IMR-90 (cell line): ENCODE measurements around the gene PLPP1. TPM values are rescaled to one million over a fixed set of nuclear protein-coding genes. Genes with fewer than 3 reads are reported as not detected.

Experiments
- ATAC-seq: fragments of 200-7000 bp; cut with Tn5 transposase; 2 replicates; pipeline ENCODE4 v1.9.1; 2020; ENCODE audit warnings: low read depth, mild to moderate bottlenecking, moderate library complexity
- BruUV-seq: library from RNA; stranded (reverse); fragments of 400-500 nt; replicated peaks from 2 replicates; lab custom pipeline; 2021; lab: Mats Ljungman, UMichigan
- CTCF ChIA-PET: fragments of 300-600 bp; formaldehyde crosslinking; extraction: SDS; loops from one replicate; lab custom pipeline; 2021; ENCODE audit warnings: antibody characterized with exemption; lab: Yijun Ruan, JAX
- POLR2A ChIA-PET: fragments of 300-600 bp; sonication (Branson Sonifier 250); formaldehyde crosslinking; loops from one replicate; lab custom pipeline; 2022; ENCODE audit warnings: antibody characterized with exemption; ENCODE audit not compliant: unreplicated experiment; lab: Charles Lee
- DNase-seq: peaks from one replicate; pipeline ENCODE4 v3.0.0; 2013
- H2AFZ ChIP-seq: replicated peaks from 2 replicates; pipeline ENCODE3; 2013; ENCODE audit warnings: low read length, mild to moderate bottlenecking; ENCODE audit not compliant: poor library complexity
- H2AK5ac ChIP-seq: 2 replicates; pipeline ENCODE4 v1.6.1; 2013; ENCODE audit warnings: low read depth, low read length, inconsistent platforms
- H2AK9ac ChIP-seq: replicated peaks from 2 replicates; pipeline ENCODE3; 2013; ENCODE audit warnings: mild to moderate bottlenecking, low read depth, low read length, moderate library complexity; ENCODE audit not compliant: poor library complexity
- H2BK120ac ChIP-seq: 2 replicates; pipeline ENCODE4 v1.6.1; 2013; ENCODE audit warnings: low read depth, low read length, inconsistent platforms
- H2BK15ac ChIP-seq: 3 replicates; pipeline ENCODE4 v1.6.1; 2013; ENCODE audit warnings: low read depth, low read length, inconsistent platforms
- H2BK20ac ChIP-seq: 2 replicates; pipeline ENCODE4 v1.6.1; 2013; ENCODE audit warnings: low read depth, mild to moderate bottlenecking, inconsistent platforms, low read length, moderate library complexity
- H2BK5ac ChIP-seq: 2 replicates; pipeline ENCODE4 v1.6.1; 2013; ENCODE audit warnings: mild to moderate bottlenecking, low read depth, low read length, inconsistent platforms; ENCODE audit not compliant: poor library complexity, severe bottlenecking
- H3K14ac ChIP-seq: replicated peaks from 2 replicates; pipeline ENCODE4 v1.6.1; 2013; ENCODE audit warnings: low read depth, low read length, inconsistent platforms
- H3K18ac ChIP-seq: 2 replicates; pipeline ENCODE4 v1.6.1; 2013; ENCODE audit warnings: low read depth, low read length, control low read depth
- H3K23ac ChIP-seq: 2 replicates; pipeline ENCODE4 v1.6.1; 2013; ENCODE audit warnings: low read depth, low read length, inconsistent platforms
- H3K27ac ChIP-seq: 2 replicates; pipeline ENCODE4 v1.5.1; 2013; ENCODE audit warnings: mild to moderate bottlenecking, control low read depth, low read length; ENCODE audit not compliant: insufficient read depth
- H3K27me3 ChIP-seq: 2 replicates; pipeline ENCODE4 v1.6.1; 2013; ENCODE audit warnings: low read length; ENCODE audit not compliant: control insufficient read depth, insufficient read depth
- H3K36me3 ChIP-seq: 2 replicates; pipeline ENCODE4 v1.6.1; 2013; ENCODE audit warnings: low read length, mixed read lengths; ENCODE audit not compliant: control insufficient read depth, insufficient read depth
- H3K4ac ChIP-seq: 2 replicates; pipeline ENCODE4 v1.6.1; 2013; ENCODE audit warnings: low read depth, low read length, inconsistent platforms
- H3K4me1 ChIP-seq: 2 replicates; pipeline ENCODE4 v1.6.1; 2013; ENCODE audit warnings: low read length, mixed read lengths; ENCODE audit not compliant: control insufficient read depth, insufficient read depth
- H3K4me2 ChIP-seq: 2 replicates; pipeline ENCODE4 v1.6.1; 2013; ENCODE audit warnings: low read depth, mild to moderate bottlenecking, control low read depth, low read length, moderate library complexity
- H3K4me3 ChIP-seq: 2 replicates; pipeline ENCODE4 v1.5.1; 2013; ENCODE audit warnings: low read depth, mild to moderate bottlenecking, control low read depth, low read length, moderate library complexity; ENCODE audit not compliant: insufficient read depth
- H3K56ac ChIP-seq: 2 replicates; pipeline ENCODE4 v1.6.1; 2013; ENCODE audit warnings: low read length, inconsistent platforms; ENCODE audit not compliant: insufficient read depth; ENCODE audit errors: extremely low read depth
- H3K79me1 ChIP-seq, 2 experiments: 2 replicates each; pipeline ENCODE4 v1.6.1; 2013; ENCODE audit warnings: low read length in 2 of 2, inconsistent platforms in 1 of 2, low read depth in 1 of 2
- H3K9ac ChIP-seq: 2 replicates; pipeline ENCODE4 v1.6.1; 2013; ENCODE audit warnings: low read depth, low read length, control low read depth
- H3K9me1 ChIP-seq: 2 replicates; pipeline ENCODE4 v1.6.1; 2013; ENCODE audit warnings: low read length, inconsistent platforms; ENCODE audit not compliant: insufficient read depth
- H3K9me3 ChIP-seq: 2 replicates; pipeline ENCODE4 v1.6.1; 2013; ENCODE audit warnings: low read length; ENCODE audit not compliant: control insufficient read depth, insufficient read depth
- H4K20me1 ChIP-seq: 2 replicates; pipeline ENCODE4 v1.6.1; 2013; ENCODE audit warnings: low read length, inconsistent platforms; ENCODE audit not compliant: insufficient read depth
- H4K5ac ChIP-seq: 2 replicates; pipeline ENCODE4 v1.6.1; 2013; ENCODE audit warnings: mild to moderate bottlenecking, low read depth, low read length, control low read depth
- H4K8ac ChIP-seq, 2 experiments: 2 replicates each; pipeline ENCODE4 v1.6.1; 2013; ENCODE audit warnings: low read depth in 2 of 2, low read length in 2 of 2, control low read depth in 1 of 2, inconsistent platforms in 1 of 2
- H4K91ac ChIP-seq: 2 replicates; pipeline ENCODE4 v1.6.1; 2013; ENCODE audit warnings: low read depth, low read length, inconsistent platforms; ENCODE audit not compliant: insufficient read depth
- BHLHE40 ChIP-seq: fragments of 150-350 bp; IDR thresholded peaks from 2 replicates; pipeline ENCODE4 v1.6.1; 2016; ENCODE audit warnings: mild to moderate bottlenecking, low read depth, low read length
- CEBPB ChIP-seq: IDR thresholded peaks from 2 replicates; pipeline ENCODE4 v1.6.1; 2012; ENCODE audit warnings: low read depth, low read length, improper control_type of control experiment
- CHD1 ChIP-seq: IDR thresholded peaks from 2 replicates; pipeline ENCODE4 v1.6.1; 2012; ENCODE audit warnings: low read depth, low read length, improper control_type of control experiment
- CTCF ChIP-seq: conservative IDR thresholded peaks from 2 replicates; pipeline ENCODE4 v1.5.1; 2012; ENCODE audit warnings: mild to moderate bottlenecking, low read depth, low read length, improper control_type of control experiment
- ELK1 ChIP-seq: fragments of 150-350 bp; IDR thresholded peaks from 2 replicates; pipeline ENCODE4 v1.6.1; 2016; ENCODE audit warnings: low read depth, mild to moderate bottlenecking, low read length, moderate library complexity, borderline replicate concordance
- FOS ChIP-seq: fragments of 150-350 bp; IDR thresholded peaks from 2 replicates; pipeline ENCODE4 v1.6.1; 2016; ENCODE audit warnings: low read depth, low read length
- MAFK ChIP-seq: IDR thresholded peaks from 2 replicates; pipeline ENCODE4 v1.6.1; 2012; ENCODE audit warnings: low read depth, low read length, improper control_type of control experiment
- MAZ ChIP-seq: IDR thresholded peaks from 2 replicates; pipeline ENCODE4 v1.6.1; 2012; ENCODE audit warnings: low read depth, mild to moderate bottlenecking, low read length, improper control_type of control experiment, moderate library complexity, borderline replicate concordance
- MXI1 ChIP-seq: IDR thresholded peaks from 2 replicates; pipeline ENCODE4 v1.6.1; 2012; ENCODE audit warnings: low read depth, mild to moderate bottlenecking, low read length, moderate library complexity, borderline replicate concordance
- NFE2L2 ChIP-seq: fragments of 150-350 bp; IDR thresholded peaks from 2 replicates; pipeline ENCODE4 v1.6.1; 2016; ENCODE audit warnings: low read depth, mild to moderate bottlenecking, low read length
- POLR2A ChIP-seq: IDR thresholded peaks from 2 replicates; pipeline ENCODE4 v1.6.1; 2012; ENCODE audit warnings: mild to moderate bottlenecking, low read depth, low read length
- RAD21 ChIP-seq: IDR thresholded peaks from 2 replicates; pipeline ENCODE4 v1.6.1; 2012; ENCODE audit warnings: low read length, improper control_type of control experiment
- RCOR1 ChIP-seq: IDR thresholded peaks from 2 replicates; pipeline ENCODE4 v1.6.1; 2012; ENCODE audit warnings: mild to moderate bottlenecking, low read length, improper control_type of control experiment; ENCODE audit not compliant: insufficient replicate concordance
- RFX5 ChIP-seq: IDR thresholded peaks from 2 replicates; pipeline ENCODE4 v1.8.0; 2012; ENCODE audit warnings: low read depth, mild to moderate bottlenecking, low read length, moderate library complexity
- SMC3 ChIP-seq: fragments of 150-350 bp; IDR thresholded peaks from 2 replicates; pipeline ENCODE4 v1.6.1; 2016; ENCODE audit warnings: low read depth, mild to moderate bottlenecking, antibody characterized with exemption, low read length, moderate library complexity
- WGBS, 2 experiments: methylation state at CpG; one replicate each; pipeline versions ENCODE4 v1.1.5 to v1.1.7; 2013; ENCODE audit warnings: missing lambda C conversion rate in 2 of 2; ENCODE audit not compliant: insufficient read length in 1 of 2; ENCODE audit errors: extremely low coverage in 2 of 2; 5-methylcytosine and 5-hydroxymethylcytosine counted together
- dilution Hi-C: fragments of 300-500 bp; cut with HindIII; formaldehyde crosslinking; loops from one replicate; pipeline ENCODE4 v1.14.3; 2018; ENCODE audit warnings: low sequenced_read_pairs; ENCODE audit not compliant: unreplicated experiment
- in situ Hi-C: fragments of 300-500 bp; cut with MboI; formaldehyde crosslinking; loops from 3 replicates; pipeline ENCODE4 v1.14.3; 2019; ENCODE audit warnings: low sequenced_read_pairs, inconsistent platforms, mixed read lengths
- intact Hi-C: fragments of 100-400 bp; cut with micrococcal nuclease; formaldehyde crosslinking; loops from 2 replicates; pipeline ENCODE4 v1.10.0; 2022
- polyA plus RNA-seq, 3 experiments: library from polyadenylated mRNA; depleted of rRNA; stranded (reverse); fragments of >200 nt; gene quantifications; 2 replicates each; pipeline ENCODE4 v1.2.3, GENCODE V29; 2012; ENCODE audit warnings: low replicate concordance in 1 of 3
- total RNA-seq: library from RNA; depleted of rRNA; stranded (reverse); fragments of >200 nt; gene quantifications from 2 replicates; pipeline ENCODE4 v1.2.3, GENCODE V29; 2012
- TF ChIP-seq, protein P1 (sequence below): fragments of 150-350 bp; IDR thresholded peaks from 2 replicates; pipeline ENCODE4 v1.6.1; 2017; ENCODE audit warnings: mild to moderate bottlenecking, antibody characterized with exemption, low read length, low read depth

The PLPP1 gene
- total and polyA plus RNA-seq, 2 of the 4 experiments (the other 2 are of a cell fraction): 19.2 to 21.3 TPM

DNA sequence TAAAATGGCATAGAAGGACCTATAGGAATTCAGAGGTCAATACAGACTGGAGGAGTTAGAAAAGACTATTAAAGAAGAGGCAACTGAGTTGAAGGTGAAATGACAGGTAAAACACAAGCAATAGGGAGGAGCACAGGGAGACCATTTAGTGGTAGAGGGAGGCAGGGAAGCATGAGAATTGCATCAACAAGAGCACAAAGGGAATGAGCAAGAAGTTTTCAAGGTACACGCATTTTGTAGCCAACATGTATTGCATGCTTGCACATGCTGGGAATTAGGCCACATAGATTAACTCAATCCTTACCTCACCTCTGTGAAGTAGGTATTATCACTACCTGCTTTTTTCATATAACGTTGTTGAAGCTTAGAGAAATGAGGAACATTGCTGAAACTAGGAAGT lies 42.3 kb downstream of the PLPP1 start:
- Histone ChIP-seq H4K5ac (no peak overlapping the region), H3K9me3 (no peaks in the 10 kb centered on the region), H3K23ac (no peak overlapping the region; the same call in 1 of the 2 replicates), H2AK5ac (no peak overlapping the region), H3K4ac (no peak overlapping the region), H3K18ac (no peak overlapping the region), H3K56ac (no peak overlapping the region), H3K9ac (no peak overlapping the region), H3K4me1 (no peaks in the 10 kb centered on the region), H3K36me3 (no peaks in the 10 kb centered on the region), H4K20me1 (peaks cover under 1% of the 10 kb centered on the region; the same call in 1 of the 2 replicates), H2AK9ac (no peak overlapping the region), H3K4me2 (no peak overlapping the region), H2BK120ac (no peak overlapping the region), H3K79me1 (peaks cover 5 to 16% of the 10 kb centered on the region in 2 experiments; a peak in 2 of 4 replicates), H2BK20ac (no peak overlapping the region), H3K4me3 (no peak overlapping the region), H3K14ac (no peak overlapping the region), H3K9me1 (no peaks in the 10 kb centered on the region), H2BK15ac (no peak overlapping the region), H4K91ac (no peak overlapping the region), H2AFZ (no peak overlapping the region), H4K8ac (no peak overlapping the region), H3K27ac (no peak overlapping the region), H2BK5ac (no peak overlapping the region), H3K27me3 (no peaks in the 10 kb centered on the region)
- in situ Hi-C loops (no loop called here), intact Hi-C loops (loop anchor here (5.0 kb wide), 1 partner anchor 35 kb away; no protein-coding TSS in a partner anchor), dilution Hi-C loops (no loop called here)
- DNase-seq (no peak), ATAC-seq (no peak)
- no peak for TF ChIP-seq FOS
- no peak for TF ChIP-seq ELK1
- TF ChIP-seq POLR2A: no peak
- no peak for TF ChIP-seq RCOR1
- no peak for TF ChIP-seq MAZ
- no peak for TF ChIP-seq CTCF
- TF ChIP-seq BHLHE40: no peak
- no peak for TF ChIP-seq RFX5
- no peak for TF ChIP-seq CEBPB
- TF ChIP-seq MXI1: no peak
- TF ChIP-seq, protein P1, sequence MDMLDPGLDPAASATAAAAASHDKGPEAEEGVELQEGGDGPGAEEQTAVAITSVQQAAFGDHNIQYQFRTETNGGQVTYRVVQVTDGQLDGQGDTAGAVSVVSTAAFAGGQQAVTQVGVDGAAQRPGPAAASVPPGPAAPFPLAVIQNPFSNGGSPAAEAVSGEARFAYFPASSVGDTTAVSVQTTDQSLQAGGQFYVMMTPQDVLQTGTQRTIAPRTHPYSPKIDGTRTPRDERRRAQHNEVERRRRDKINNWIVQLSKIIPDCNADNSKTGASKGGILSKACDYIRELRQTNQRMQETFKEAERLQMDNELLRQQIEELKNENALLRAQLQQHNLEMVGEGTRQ: no peak
- no peak for TF ChIP-seq RAD21
- TF ChIP-seq CHD1: no peak
- TF ChIP-seq MAFK: no peak
- no peak for TF ChIP-seq NFE2L2
- TF ChIP-seq SMC3: no peak
- no TSS peak for BruUV-seq
- CTCF ChIA-PET: no interaction called here
- POLR2A ChIA-PET: no interaction called here
- no CpG with 5 or more reads among the region's 2 CpGs for whole genome bisulfite sequencing, 2 experiments
